Esophagus muscularis mucosa (tissue), 4 donors: ENCODE measurements around the gene PGAP3.

Experiments
- EP300 ChIP-seq: sonication (generic); formaldehyde crosslinking; IDR thresholded peaks from one replicate; pipeline ENCODE4 v1.6.1; 2017; ENCODE audit warnings: antibody characterized with exemption
- POLR2A ChIP-seq: fragments of 450-650 bp; IDR thresholded peaks from one replicate; pipeline ENCODE4 v1.6.1; 2017; ENCODE audit warnings: antibody characterized with exemption, moderate library complexity, mild to moderate bottlenecking, low read depth
- TF ChIP-seq, protein P1 (sequence below), 3 experiments: fragments of 200-600 bp in 2 of 3; fragments of 450-650 bp in 1 of 3; sonication (generic) in 2 of 3; IDR thresholded peaks; one replicate each; pipeline ENCODE4 v1.5.1; 2017 to 2019; ENCODE audit warnings: antibody characterized with exemption in 3 of 3, mild to moderate bottlenecking in 2 of 3, moderate library complexity in 1 of 3

DNA sequence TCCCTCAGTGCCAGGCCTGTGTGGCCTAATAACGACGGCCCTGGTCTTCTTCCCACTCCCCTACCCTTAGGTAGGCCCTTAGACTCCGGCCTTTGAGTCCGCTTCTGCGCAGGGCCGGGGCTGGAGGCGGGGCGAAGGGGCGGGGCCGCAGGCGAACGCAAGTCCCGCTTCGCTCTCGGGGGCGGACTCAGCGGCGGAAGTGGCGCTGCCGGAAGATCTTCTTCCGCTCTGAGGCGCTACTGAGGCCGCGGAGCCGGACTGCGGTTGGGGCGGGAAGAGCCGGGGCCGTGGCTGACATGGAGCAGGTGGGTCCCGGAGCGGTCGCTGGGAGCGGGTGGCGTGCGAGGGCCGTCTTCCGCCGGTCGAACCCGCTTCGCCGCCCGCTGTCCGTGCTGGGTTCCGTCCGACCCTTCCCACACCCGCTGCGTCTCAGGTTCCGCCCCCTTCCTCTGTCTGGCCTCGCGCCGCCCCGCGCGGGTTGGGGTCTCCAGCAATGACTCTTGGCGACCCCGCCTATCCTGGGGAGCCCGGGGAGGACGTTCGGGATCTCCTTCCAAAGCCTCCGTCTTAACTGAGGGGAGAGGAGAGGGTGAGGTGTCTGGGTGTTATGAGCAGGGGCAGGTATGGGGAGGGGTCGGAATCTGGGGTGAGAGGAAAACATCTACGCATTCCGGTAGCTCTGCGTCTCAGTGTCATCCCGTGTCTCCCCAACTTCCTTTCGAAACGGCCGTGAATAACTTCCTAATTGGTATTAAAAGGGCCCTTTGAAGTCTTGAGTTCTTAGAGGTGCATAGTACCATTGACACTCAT, 50.7 kb downstream of the PGAP3 start, which contains the start of gene STARD3:
- TF ChIP-seq, protein P1, sequence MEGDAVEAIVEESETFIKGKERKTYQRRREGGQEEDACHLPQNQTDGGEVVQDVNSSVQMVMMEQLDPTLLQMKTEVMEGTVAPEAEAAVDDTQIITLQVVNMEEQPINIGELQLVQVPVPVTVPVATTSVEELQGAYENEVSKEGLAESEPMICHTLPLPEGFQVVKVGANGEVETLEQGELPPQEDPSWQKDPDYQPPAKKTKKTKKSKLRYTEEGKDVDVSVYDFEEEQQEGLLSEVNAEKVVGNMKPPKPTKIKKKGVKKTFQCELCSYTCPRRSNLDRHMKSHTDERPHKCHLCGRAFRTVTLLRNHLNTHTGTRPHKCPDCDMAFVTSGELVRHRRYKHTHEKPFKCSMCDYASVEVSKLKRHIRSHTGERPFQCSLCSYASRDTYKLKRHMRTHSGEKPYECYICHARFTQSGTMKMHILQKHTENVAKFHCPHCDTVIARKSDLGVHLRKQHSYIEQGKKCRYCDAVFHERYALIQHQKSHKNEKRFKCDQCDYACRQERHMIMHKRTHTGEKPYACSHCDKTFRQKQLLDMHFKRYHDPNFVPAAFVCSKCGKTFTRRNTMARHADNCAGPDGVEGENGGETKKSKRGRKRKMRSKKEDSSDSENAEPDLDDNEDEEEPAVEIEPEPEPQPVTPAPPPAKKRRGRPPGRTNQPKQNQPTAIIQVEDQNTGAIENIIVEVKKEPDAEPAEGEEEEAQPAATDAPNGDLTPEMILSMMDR (IDR thresholded peaks at IDR 0.05) = peak in 2 of 3 experiments; percentile 17 to 23
- TF ChIP-seq EP300 (no peak), POLR2A (peak; percentile 6)
